ENCODE data around the gene ENOX1. TPM values are rescaled to one million over a fixed set of nuclear protein-coding genes. Genes with fewer than 3 reads are reported as not detected.

Gene ENOX1
- polyA plus RNA-seq, 2 of the 4 experiments (the other 2 are of a cell fraction) = 0.28 to 0.41 TPM

GRCh38 chr13:43567608-43568007 lies 219.2 kb downstream of the ENOX1 start:
- Histone ChIP-seq H3K4me3 (no peak overlapping the region), H3K4me1 (peaks cover 37% of the 10 kb centered on the region; the same call in 2 of the 3 replicates), H3K9me3 (no peaks in the 10 kb centered on the region), H3K4me2 (peak overlapping the region; percentile 57), H3K27ac (peak overlapping the region in 1 of 2 experiments; percentile 40; a peak in 1 of 6 replicates)
- FAIRE-seq = no peak
- peak in 1 of 2 experiments; percentile 22 for DNase-seq (ENCODE audit: low read depth in 1 of 2, low spot score in 1 of 2)
- WGBS (ENCODE audit: missing lambda C conversion rate) = 16% methylated on average over 1 of the region's 1 CpG
- ATAC-seq = no peak; a peak in 1 of 6 replicates
- ChIA-PET POLR2A (no interaction called here), CTCF (no interaction called here)
- no peak for TF ChIP-seq FOSL2 (IDR thresholded peaks at IDR 0.05)
- TF ChIP-seq FOSL2 (CRISPR knock-in tag; IDR thresholded peaks at IDR 0.05) = 0 out of 2 replicates have a peak, but pooled peaks have one; percentile 11
- peak; percentile 22; the same call in 1 of the 2 replicates for TF ChIP-seq JUNB (IDR thresholded peaks at IDR 0.05)
- peak; percentile 15; the same call in 1 of the 2 replicates for TF ChIP-seq GATA3 (IDR thresholded peaks at IDR 0.05; ENCODE audit: borderline replicate concordance)
- TF ChIP-seq HOXA7 (CRISPR knock-in tag; IDR thresholded peaks at IDR 0.05) = no peak
- TF ChIP-seq SMC3 (IDR thresholded peaks at IDR 0.05) = no peak

DNA sequence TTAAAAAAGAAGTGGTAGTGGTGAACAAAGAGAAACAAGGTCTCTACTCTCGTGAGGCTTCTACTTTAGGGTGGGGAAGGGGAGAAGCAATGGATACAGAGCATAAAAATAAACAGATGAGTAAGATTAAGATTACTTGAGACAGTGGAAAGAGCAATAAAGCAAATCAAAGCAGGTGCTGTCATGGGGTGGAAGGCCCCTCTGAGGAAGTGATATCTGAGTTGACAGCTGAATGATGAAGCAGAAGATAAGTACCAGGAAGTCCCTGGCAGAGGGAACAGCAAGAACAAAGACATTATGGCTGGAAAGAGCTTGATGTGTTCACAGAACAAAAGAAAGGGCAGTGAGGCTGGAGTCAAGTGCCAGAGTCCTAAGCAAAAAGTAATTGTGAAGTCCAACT lies 221.8 kb downstream of the ENOX1 start:
- Histone ChIP-seq H3K4me1 (peaks cover 33% of the 10 kb centered on the region; the same call in 2 of the 3 replicates), H3K9me3 (no peaks in the 10 kb centered on the region), H3K4me3 (no peak overlapping the region), H3K27ac (no peak overlapping the region), H3K4me2 (no peak overlapping the region)
- ChIA-PET CTCF (no interaction called here), POLR2A (no interaction called here)
- DNase-seq (ENCODE audit: low read depth in 1 of 2, low spot score in 1 of 2) (no peak), FAIRE-seq (no peak), ATAC-seq (no peak)
- 0% methylated on average over 1 of the region's 1 CpG for WGBS (ENCODE audit: missing lambda C conversion rate)
- TF ChIP-seq NFE2L2 (conservative IDR thresholded peaks at IDR 0.05; ENCODE audit: low read length) = no peak
- TF ChIP-seq, protein P1, sequence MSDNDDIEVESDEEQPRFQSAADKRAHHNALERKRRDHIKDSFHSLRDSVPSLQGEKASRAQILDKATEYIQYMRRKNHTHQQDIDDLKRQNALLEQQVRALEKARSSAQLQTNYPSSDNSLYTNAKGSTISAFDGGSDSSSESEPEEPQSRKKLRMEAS (IDR thresholded peaks at IDR 0.05) = no peak
- TF ChIP-seq, protein P2, sequence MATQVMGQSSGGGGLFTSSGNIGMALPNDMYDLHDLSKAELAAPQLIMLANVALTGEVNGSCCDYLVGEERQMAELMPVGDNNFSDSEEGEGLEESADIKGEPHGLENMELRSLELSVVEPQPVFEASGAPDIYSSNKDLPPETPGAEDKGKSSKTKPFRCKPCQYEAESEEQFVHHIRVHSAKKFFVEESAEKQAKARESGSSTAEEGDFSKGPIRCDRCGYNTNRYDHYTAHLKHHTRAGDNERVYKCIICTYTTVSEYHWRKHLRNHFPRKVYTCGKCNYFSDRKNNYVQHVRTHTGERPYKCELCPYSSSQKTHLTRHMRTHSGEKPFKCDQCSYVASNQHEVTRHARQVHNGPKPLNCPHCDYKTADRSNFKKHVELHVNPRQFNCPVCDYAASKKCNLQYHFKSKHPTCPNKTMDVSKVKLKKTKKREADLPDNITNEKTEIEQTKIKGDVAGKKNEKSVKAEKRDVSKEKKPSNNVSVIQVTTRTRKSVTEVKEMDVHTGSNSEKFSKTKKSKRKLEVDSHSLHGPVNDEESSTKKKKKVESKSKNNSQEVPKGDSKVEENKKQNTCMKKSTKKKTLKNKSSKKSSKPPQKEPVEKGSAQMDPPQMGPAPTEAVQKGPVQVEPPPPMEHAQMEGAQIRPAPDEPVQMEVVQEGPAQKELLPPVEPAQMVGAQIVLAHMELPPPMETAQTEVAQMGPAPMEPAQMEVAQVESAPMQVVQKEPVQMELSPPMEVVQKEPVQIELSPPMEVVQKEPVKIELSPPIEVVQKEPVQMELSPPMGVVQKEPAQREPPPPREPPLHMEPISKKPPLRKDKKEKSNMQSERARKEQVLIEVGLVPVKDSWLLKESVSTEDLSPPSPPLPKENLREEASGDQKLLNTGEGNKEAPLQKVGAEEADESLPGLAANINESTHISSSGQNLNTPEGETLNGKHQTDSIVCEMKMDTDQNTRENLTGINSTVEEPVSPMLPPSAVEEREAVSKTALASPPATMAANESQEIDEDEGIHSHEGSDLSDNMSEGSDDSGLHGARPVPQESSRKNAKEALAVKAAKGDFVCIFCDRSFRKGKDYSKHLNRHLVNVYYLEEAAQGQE (IDR thresholded peaks at IDR 0.05) = no peak
- no peak for TF ChIP-seq KDM1A (IDR thresholded peaks at IDR 0.05; ENCODE audit: low read depth)
- no peak for TF ChIP-seq POLR2AphosphoS2 (conservative IDR thresholded peaks at IDR 0.05; ENCODE audit: low read length)

- Histone ChIP-seq H3K4me3 (no peak overlapping the region), H3K9me3 (no peaks in the 10 kb centered on the region), H3K4me2 (no peak overlapping the region), H3K4me1 (0 out of 3 replicates have a peak, but pooled peaks cover 5% of the 10 kb centered on the region), H3K27ac (no peak overlapping the region)
- POLR2A ChIA-PET = no interaction called here
- CTCF ChIA-PET = no interaction called here
- no peak for DNase-seq (ENCODE audit: low read depth in 1 of 2, low spot score in 1 of 2)
- WGBS (ENCODE audit: missing lambda C conversion rate) = 49% methylated on average over 4 of the region's 4 CpGs
- FAIRE-seq = no peak
- no peak for ATAC-seq
- no peak for TF ChIP-seq POLR2A (IDR thresholded peaks at IDR 0.05; ENCODE audit: low read length)
- no peak for TF ChIP-seq ZNF302 (CRISPR knock-in tag; IDR thresholded peaks at IDR 0.05)
- no peak for TF ChIP-seq NFE2L2 (conservative IDR thresholded peaks at IDR 0.05; ENCODE audit: low read length)
- TF ChIP-seq ELK1 (IDR thresholded peaks at IDR 0.05; ENCODE audit: low read depth, low read length) = no peak
- TF ChIP-seq FOSL2 (IDR thresholded peaks at IDR 0.05) = no peak
- no peak for TF ChIP-seq FOSL2 (CRISPR knock-in tag; IDR thresholded peaks at IDR 0.05)
- TF ChIP-seq, protein P2 (IDR thresholded peaks at IDR 0.05) = no peak
- no peak for TF ChIP-seq CEBPB (IDR thresholded peaks at IDR 0.05)
- no peak for TF ChIP-seq EP300 (IDR thresholded peaks at IDR 0.05)
- TF ChIP-seq FOSB (CRISPR knock-in tag; IDR thresholded peaks at IDR 0.05) = no peak
- TF ChIP-seq RARB (CRISPR knock-in tag; IDR thresholded peaks at IDR 0.05) = no peak
- TF ChIP-seq, protein P3, sequence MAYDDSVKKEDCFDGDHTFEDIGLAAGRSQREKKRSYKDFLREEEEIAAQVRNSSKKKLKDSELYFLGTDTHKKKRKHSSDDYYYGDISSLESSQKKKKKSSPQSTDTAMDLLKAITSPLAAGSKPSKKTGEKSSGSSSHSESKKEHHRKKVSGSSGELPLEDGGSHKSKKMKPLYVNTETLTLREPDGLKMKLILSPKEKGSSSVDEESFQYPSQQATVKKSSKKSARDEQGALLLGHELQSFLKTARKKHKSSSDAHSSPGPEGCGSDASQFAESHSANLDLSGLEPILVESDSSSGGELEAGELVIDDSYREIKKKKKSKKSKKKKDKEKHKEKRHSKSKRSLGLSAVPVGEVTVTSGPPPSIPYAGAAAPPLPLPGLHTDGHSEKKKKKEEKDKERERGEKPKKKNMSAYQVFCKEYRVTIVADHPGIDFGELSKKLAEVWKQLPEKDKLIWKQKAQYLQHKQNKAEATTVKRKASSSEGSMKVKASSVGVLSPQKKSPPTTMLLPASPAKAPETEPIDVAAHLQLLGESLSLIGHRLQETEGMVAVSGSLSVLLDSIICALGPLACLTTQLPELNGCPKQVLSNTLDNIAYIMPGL (CRISPR knock-in tag; IDR thresholded peaks at IDR 0.05; ENCODE audit: borderline replicate concordance) = no peak
- TF ChIP-seq MYC (IDR thresholded peaks at IDR 0.05; ENCODE audit: borderline replicate concordance, low read length) = no peak
- TF ChIP-seq, protein P4, sequence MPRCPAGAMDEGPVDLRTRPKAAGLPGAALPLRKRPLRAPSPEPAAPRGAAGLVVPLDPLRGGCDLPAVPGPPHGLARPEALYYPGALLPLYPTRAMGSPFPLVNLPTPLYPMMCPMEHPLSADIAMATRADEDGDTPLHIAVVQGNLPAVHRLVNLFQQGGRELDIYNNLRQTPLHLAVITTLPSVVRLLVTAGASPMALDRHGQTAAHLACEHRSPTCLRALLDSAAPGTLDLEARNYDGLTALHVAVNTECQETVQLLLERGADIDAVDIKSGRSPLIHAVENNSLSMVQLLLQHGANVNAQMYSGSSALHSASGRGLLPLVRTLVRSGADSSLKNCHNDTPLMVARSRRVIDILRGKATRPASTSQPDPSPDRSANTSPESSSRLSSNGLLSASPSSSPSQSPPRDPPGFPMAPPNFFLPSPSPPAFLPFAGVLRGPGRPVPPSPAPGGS (IDR thresholded peaks at IDR 0.05) = no peak
- TF ChIP-seq MAFK (IDR thresholded peaks at IDR 0.05; ENCODE audit: partially characterized antibody) = no peak
- TF ChIP-seq, protein P1 (IDR thresholded peaks at IDR 0.05) = no peak
- no peak for TF ChIP-seq GATA3 (IDR thresholded peaks at IDR 0.05; ENCODE audit: borderline replicate concordance)
These were observed 225.7 kb downstream of the ENOX1 start for GRCh38 chr13:43561081-43561480.
